K562 (cell line): ENCODE measurements around the gene GLI1. TPM values are rescaled to one million over a fixed set of nuclear protein-coding genes. Genes with fewer than 3 reads are reported as not detected.

Experiments used
- KLF1 ChIP-seq: fragments of 450-650 bp; IDR thresholded peaks from 2 replicates; pipeline ENCODE4 v1.6.1; 2016; ENCODE audit warnings: missing genetic modification characterization, missing compliant biosample characterization
- PHF21A ChIP-seq: fragments of 450-650 bp; IDR thresholded peaks from 2 replicates; pipeline ENCODE4 v1.6.1; 2017; ENCODE audit warnings: low read depth, borderline replicate concordance
- SP2 ChIP-seq: IDR thresholded peaks from 2 replicates; pipeline ENCODE4 v1.6.1; 2011; ENCODE audit warnings: mild to moderate bottlenecking, low read depth, low read length, moderate library complexity; ENCODE audit not compliant: poor library complexity, severe bottlenecking; ENCODE audit errors: extremely low read depth
- SPI1 ChIP-seq: IDR thresholded peaks from 2 replicates; pipeline ENCODE4 v1.6.1; 2011; ENCODE audit warnings: low read depth, low read length, control low read depth, borderline replicate concordance
- polyA plus RNA-seq, 8 experiments: library from polyadenylated mRNA; depleted of rRNA in 4 of 8; stranded (reverse) in 5 of 8; unstranded in 3 of 8; fragments of >200 nt; fragmentation: Nextera tagmentation in 2 of 8; fragmentation: Illumina TruSeq in 1 of 8; extraction: Ambion mirVana in 2 of 8; extraction: Trizol in 1 of 8; gene quantifications; 2 replicates each; pipeline versions ENCODE4 v1.2.1 to v1.2.3, GENCODE V29; 2011 to 2014; ENCODE audit warnings: inconsistent platforms in 1 of 8, missing spikeins in 1 of 8
- total RNA-seq, 7 experiments: library from RNA; depleted of rRNA in 6 of 7; stranded (reverse); fragments of >200 nt in 6 of 7; fragmentation: Illumina TruSeq in 2 of 7; extraction: Trizol in 2 of 7; gene quantifications; 2 replicates each; pipeline versions ENCODE4 v1.2.1 to v1.2.3, GENCODE V29; 2011 to 2021; ENCODE audit warnings: low replicate concordance in 1 of 7
- TF ChIP-seq, protein P1 (sequence below), 2 experiments: fragments of 450-650 bp in 1 of 2; sonication (generic) in 1 of 2; formaldehyde crosslinking in 1 of 2; IDR thresholded peaks; 2 replicates each; pipeline versions ENCODE4 v1.7.1 to v1.9.0; 2016 to 2022; ENCODE audit warnings: inconsistent platforms in 1 of 2, mild to moderate bottlenecking in 1 of 2, missing genetic modification reagents in 1 of 2
- TF ChIP-seq, protein P2 (sequence below), 2 experiments: fragments of 450-650 bp in 1 of 2; sonication (generic) in 1 of 2; formaldehyde crosslinking; conservative IDR thresholded peaks; 2 replicates each; pipeline versions ENCODE4 v1.4.0 to v1.8.1; 2020 to 2022; ENCODE audit warnings: mild to moderate bottlenecking in 1 of 2, missing genetic modification reagents in 1 of 2
- TF ChIP-seq, protein P3 (sequence below): sonication (generic); formaldehyde crosslinking; IDR thresholded peaks from 2 replicates; pipeline ENCODE4 v1.8.1; 2023; ENCODE audit warnings: missing genetic modification reagents, mild to moderate bottlenecking, borderline replicate concordance
- TF ChIP-seq, protein P4 (sequence below): fragments of 250-450 bp; sonication (Bioruptor Pico); IDR thresholded peaks from 2 replicates; pipeline ENCODE4 v1.8.0; 2022; ENCODE audit warnings: moderate library complexity, mild to moderate bottlenecking, inconsistent platforms

GLI1 gene
- total and polyA plus RNA-seq, 9 of the 15 experiments (the other 6 are each of a cell fraction or from before 2014, with no cell fraction given), result 0.24 to 3.7 (median 0.61) TPM

DNA sequence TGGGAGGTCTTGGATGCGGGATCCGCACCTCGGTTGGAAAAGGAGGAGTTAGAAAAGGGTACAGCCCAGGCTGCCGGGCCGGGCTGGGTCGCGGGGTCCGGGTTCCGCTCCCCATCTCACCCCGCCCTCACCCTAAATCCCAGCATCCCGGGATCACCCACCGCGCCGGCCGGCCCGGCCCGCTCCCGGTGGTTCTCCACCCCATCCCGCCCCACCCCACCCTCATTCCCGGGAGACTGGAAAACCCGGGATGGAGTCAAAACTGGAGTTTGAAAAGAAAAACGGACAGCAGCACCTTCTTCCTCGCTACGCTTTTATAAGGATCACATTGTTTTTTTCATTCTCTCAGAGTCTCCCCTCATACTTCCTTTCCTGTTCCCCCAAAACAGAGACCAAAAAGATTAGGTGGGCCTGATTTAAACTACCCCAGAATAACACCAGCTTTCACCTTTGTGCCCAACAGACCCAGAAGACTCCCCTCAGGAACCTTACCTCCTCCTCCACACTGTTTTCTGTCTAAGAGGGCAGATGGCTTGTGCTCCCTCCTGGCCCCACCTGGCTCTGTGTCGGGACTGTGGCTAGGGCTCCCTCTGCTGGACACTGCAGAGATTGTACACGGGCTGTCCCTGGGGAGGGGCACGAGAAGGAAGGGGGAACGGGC is 2.8 kb downstream of the GLI1 start (continued):
- TF ChIP-seq, protein P1, sequence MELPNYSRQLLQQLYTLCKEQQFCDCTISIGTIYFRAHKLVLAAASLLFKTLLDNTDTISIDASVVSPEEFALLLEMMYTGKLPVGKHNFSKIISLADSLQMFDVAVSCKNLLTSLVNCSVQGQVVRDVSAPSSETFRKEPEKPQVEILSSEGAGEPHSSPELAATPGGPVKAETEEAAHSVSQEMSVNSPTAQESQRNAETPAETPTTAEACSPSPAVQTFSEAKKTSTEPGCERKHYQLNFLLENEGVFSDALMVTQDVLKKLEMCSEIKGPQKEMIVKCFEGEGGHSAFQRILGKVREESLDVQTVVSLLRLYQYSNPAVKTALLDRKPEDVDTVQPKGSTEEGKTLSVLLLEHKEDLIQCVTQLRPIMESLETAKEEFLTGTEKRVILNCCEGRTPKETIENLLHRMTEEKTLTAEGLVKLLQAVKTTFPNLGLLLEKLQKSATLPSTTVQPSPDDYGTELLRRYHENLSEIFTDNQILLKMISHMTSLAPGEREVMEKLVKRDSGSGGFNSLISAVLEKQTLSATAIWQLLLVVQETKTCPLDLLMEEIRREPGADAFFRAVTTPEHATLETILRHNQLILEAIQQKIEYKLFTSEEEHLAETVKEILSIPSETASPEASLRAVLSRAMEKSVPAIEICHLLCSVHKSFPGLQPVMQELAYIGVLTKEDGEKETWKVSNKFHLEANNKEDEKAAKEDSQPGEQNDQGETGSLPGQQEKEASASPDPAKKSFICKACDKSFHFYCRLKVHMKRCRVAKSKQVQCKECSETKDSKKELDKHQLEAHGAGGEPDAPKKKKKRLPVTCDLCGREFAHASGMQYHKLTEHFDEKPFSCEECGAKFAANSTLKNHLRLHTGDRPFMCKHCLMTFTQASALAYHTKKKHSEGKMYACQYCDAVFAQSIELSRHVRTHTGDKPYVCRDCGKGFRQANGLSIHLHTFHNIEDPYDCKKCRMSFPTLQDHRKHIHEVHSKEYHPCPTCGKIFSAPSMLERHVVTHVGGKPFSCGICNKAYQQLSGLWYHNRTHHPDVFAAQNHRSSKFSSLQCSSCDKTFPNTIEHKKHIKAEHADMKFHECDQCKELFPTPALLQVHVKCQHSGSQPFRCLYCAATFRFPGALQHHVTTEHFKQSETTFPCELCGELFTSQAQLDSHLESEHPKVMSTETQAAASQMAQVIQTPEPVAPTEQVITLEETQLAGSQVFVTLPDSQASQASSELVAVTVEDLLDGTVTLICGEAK (IDR thresholded peaks at IDR 0.05), result peak; percentile 51; the same call in 1 of the 2 replicates
- TF ChIP-seq, protein P1 (CRISPR knock-in tag; IDR thresholded peaks at IDR 0.05), result no peak
- TF ChIP-seq, protein P2, sequence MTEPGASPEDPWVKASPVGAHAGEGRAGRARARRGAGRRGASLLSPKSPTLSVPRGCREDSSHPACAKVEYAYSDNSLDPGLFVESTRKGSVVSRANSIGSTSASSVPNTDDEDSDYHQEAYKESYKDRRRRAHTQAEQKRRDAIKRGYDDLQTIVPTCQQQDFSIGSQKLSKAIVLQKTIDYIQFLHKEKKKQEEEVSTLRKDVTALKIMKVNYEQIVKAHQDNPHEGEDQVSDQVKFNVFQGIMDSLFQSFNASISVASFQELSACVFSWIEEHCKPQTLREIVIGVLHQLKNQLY (CRISPR knock-in tag; conservative IDR thresholded peaks at IDR 0.05), result no peak
- TF ChIP-seq SPI1, result no peak
- TF ChIP-seq, protein P3, sequence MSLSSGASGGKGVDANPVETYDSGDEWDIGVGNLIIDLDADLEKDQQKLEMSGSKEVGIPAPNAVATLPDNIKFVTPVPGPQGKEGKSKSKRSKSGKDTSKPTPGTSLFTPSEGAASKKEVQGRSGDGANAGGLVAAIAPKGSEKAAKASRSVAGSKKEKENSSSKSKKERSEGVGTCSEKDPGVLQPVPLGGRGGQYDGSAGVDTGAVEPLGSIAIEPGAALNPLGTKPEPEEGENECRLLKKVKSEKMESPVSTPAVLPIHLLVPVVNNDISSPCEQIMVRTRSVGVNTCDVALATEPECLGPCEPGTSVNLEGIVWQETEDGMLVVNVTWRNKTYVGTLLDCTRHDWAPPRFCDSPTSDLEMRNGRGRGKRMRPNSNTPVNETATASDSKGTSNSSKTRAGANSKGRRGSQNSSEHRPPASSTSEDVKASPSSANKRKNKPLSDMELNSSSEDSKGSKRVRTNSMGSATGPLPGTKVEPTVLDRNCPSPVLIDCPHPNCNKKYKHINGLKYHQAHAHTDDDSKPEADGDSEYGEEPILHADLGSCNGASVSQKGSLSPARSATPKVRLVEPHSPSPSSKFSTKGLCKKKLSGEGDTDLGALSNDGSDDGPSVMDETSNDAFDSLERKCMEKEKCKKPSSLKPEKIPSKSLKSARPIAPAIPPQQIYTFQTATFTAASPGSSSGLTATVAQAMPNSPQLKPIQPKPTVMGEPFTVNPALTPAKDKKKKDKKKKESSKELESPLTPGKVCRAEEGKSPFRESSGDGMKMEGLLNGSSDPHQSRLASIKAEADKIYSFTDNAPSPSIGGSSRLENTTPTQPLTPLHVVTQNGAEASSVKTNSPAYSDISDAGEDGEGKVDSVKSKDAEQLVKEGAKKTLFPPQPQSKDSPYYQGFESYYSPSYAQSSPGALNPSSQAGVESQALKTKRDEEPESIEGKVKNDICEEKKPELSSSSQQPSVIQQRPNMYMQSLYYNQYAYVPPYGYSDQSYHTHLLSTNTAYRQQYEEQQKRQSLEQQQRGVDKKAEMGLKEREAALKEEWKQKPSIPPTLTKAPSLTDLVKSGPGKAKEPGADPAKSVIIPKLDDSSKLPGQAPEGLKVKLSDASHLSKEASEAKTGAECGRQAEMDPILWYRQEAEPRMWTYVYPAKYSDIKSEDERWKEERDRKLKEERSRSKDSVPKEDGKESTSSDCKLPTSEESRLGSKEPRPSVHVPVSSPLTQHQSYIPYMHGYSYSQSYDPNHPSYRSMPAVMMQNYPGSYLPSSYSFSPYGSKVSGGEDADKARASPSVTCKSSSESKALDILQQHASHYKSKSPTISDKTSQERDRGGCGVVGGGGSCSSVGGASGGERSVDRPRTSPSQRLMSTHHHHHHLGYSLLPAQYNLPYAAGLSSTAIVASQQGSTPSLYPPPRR (CRISPR knock-in tag), result no peak; the same call in 1 of the 2 replicates
- TF ChIP-seq, protein P4, sequence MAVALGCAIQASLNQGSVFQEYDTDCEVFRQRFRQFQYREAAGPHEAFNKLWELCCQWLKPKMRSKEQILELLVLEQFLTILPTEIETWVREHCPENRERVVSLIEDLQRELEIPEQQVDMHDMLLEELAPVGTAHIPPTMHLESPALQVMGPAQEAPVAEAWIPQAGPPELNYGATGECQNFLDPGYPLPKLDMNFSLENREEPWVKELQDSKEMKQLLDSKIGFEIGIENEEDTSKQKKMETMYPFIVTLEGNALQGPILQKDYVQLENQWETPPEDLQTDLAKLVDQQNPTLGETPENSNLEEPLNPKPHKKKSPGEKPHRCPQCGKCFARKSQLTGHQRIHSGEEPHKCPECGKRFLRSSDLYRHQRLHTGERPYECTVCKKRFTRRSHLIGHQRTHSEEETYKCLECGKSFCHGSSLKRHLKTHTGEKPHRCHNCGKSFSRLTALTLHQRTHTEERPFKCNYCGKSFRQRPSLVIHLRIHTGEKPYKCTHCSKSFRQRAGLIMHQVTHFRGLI (CRISPR knock-in tag), result no peak
- TF ChIP-seq PHF21A, result no peak
- TF ChIP-seq KLF1 (tag), result no peak
- no peak for TF ChIP-seq SP2
